A549 (cell line): ENCODE measurements around the gene DLG1.

Source experiments
- TP53 ChIP-seq: fragments of 250-450 bp; sonication (Bioruptor Pico); IDR thresholded peaks from 2 replicates; pipeline ENCODE4 v1.5.0; 2021; ENCODE audit warnings: mild to moderate bottlenecking, moderate library complexity
- TF ChIP-seq, protein P1 (sequence below): fragments of >200 bp; sonication (Bioruptor Twin); formaldehyde crosslinking; IDR thresholded peaks from 3 replicates; pipeline ENCODE4 v1.5.1; 2016

GRCh38 chr3:197328198-197328597 is 29.8 kb upstream of the DLG1 start:
- no peak for TF ChIP-seq TP53 (CRISPR knock-in tag)
- TF ChIP-seq, protein P1, sequence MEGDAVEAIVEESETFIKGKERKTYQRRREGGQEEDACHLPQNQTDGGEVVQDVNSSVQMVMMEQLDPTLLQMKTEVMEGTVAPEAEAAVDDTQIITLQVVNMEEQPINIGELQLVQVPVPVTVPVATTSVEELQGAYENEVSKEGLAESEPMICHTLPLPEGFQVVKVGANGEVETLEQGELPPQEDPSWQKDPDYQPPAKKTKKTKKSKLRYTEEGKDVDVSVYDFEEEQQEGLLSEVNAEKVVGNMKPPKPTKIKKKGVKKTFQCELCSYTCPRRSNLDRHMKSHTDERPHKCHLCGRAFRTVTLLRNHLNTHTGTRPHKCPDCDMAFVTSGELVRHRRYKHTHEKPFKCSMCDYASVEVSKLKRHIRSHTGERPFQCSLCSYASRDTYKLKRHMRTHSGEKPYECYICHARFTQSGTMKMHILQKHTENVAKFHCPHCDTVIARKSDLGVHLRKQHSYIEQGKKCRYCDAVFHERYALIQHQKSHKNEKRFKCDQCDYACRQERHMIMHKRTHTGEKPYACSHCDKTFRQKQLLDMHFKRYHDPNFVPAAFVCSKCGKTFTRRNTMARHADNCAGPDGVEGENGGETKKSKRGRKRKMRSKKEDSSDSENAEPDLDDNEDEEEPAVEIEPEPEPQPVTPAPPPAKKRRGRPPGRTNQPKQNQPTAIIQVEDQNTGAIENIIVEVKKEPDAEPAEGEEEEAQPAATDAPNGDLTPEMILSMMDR = no peak
